Fibroblast of skin of back (primary cell): ENCODE data around the gene CDKN1B.

Experiments used
- DNase-seq: peaks from one replicate; pipeline ENCODE4 v3.0.0-alpha.2; 2013

CDKN1B gene

DNA sequence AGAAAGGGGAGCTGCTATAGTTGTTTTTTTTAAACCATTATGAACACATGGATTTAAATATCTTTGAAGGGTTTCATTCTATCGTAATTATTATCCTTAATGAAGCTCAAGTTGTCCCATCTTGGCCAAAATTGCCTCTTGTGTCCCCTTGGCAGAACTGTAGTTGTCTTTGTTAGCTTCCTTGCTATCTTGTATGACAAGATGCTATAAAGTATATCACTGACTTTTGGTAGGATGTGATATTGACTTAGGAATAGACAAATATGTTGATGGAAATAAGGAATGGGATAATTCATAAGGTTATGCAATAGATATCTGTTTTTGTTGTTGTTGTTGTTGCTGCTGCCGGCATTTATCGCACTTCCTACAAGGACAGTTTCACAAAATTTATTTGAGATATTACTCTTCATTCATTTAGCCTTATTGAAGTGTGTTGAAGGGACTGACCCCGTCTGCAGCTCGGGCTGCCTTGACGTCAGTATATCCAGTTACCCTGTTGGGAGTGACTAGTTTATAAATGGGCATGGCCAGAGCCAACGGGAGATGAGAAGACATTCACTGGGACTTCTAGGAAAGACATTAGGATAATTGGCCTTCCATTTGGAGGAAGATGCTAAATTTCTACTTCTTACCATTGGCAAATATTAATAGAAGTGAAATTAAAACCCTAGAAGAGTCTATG is 42.2 kb downstream of the CDKN1B start:
- DNase-seq: no peak

GRCh38 chr12:12764824-12765223 is 47.7 kb downstream of the CDKN1B start:
- DNase-seq: no peak

- no peak for DNase-seq
Measured at GRCh38 chr12:12770262-12770661, 53.1 kb downstream of the CDKN1B start.
